Small intestine (tissue), 7 donors: ENCODE measurements around the gene DNASE1L3. TPM values are rescaled to one million over a fixed set of nuclear protein-coding genes. Genes with fewer than 3 reads are reported as not detected.

ENCODE experiments used
- DNase-seq, 2 donors: peaks; one replicate each; pipeline versions ENCODE4 v3.0.0 to v3.0.0-alpha.2; 2013
- FAIRE-seq: peaks from 2 replicates; lab custom pipeline; 2012; peaks lifted over from hg19 to GRCh38; lab: Jason Lieb, UNC
- H3K27ac ChIP-seq, 3 donors: one replicate each; pipeline ENCODE4 v1.5.1; 2013; ENCODE audit warnings: low read length in 2 of 3, mild to moderate bottlenecking in 2 of 3, control low read depth in 1 of 3, inconsistent platforms in 1 of 3, low read depth in 1 of 3, moderate library complexity in 1 of 3
- H3K27me3 ChIP-seq, 3 donors: one replicate each; pipeline ENCODE4 v1.6.1; 2013; ENCODE audit warnings: low read length in 3 of 3, inconsistent platforms in 1 of 3; ENCODE audit not compliant: control insufficient read depth in 3 of 3, insufficient read depth in 3 of 3
- H3K36me3 ChIP-seq, 3 donors: one replicate each; pipeline ENCODE4 v1.6.1; 2013; ENCODE audit warnings: low read length in 3 of 3, inconsistent platforms in 1 of 3, low read depth in 1 of 3, mild to moderate bottlenecking in 1 of 3, moderate library complexity in 1 of 3; ENCODE audit not compliant: control insufficient read depth in 3 of 3, insufficient read depth in 2 of 3
- H3K4me1 ChIP-seq, 3 donors: one replicate each; pipeline ENCODE4 v1.6.1; 2013; ENCODE audit warnings: low read length in 2 of 3, inconsistent platforms in 1 of 3, low read depth in 1 of 3, mild to moderate bottlenecking in 1 of 3, moderate library complexity in 1 of 3; ENCODE audit not compliant: control insufficient read depth in 3 of 3, insufficient read depth in 2 of 3
- H3K4me3 ChIP-seq, 3 donors: one replicate each; pipeline ENCODE4 v1.5.1; 2013; ENCODE audit warnings: low read length in 3 of 3, control low read depth in 1 of 3, inconsistent platforms in 1 of 3, low read depth in 1 of 3, mild to moderate bottlenecking in 1 of 3, moderate library complexity in 1 of 3
- H3K9me3 ChIP-seq, 2 donors: one replicate each; pipeline ENCODE4 v1.6.1; 2013; ENCODE audit warnings: low read depth in 1 of 2, low read length in 1 of 2; ENCODE audit not compliant: control insufficient read depth in 2 of 2, insufficient read depth in 1 of 2
- WGBS, 3 donors: extraction: QIAGEN DNeasy Blood & Tissue Kit; methylation state at CpG; one replicate each; pipeline ENCODE4 v1.1.7; 2013; 5-methylcytosine and 5-hydroxymethylcytosine counted together
- polyA plus RNA-seq, 4 donors: library from polyadenylated mRNA; stranded (reverse) in 3 of 4; unstranded in 1 of 4; fragments of 200-250 nt in 3 of 4; fragments of 120-200 nt in 1 of 4; gene quantifications; one replicate each; pipeline versions ENCODE4 v1.2.1 to v1.2.3, GENCODE V29; 2013
- donor health status: healthy with polysubstance abuse.
- donor health status: control.
- donor health status: control.
- donor health status: Bipolar disorder and iron deficiency.
- donor health status: healthy.

Gene DNASE1L3
- polyA plus RNA-seq, 4 donors: 2.9 to 56.0 (median 10.6) TPM

GRCh38 chr3:58176827-58177489 is 33.8 kb downstream of the DNASE1L3 start:
- whole genome bisulfite sequencing, 3 donors: 68 to 88% (median 77%) methylated on average over 10 of the region's 10 CpGs
- peak overlapping the region; percentile 12 to 89 (median 87) for H3K27ac ChIP-seq

GRCh38 chr3:58176185-58176530 is 34.6 kb downstream of the DNASE1L3 start:
- no peak for FAIRE-seq
- no peak for DNase-seq
- 33 to 82% (median 44%) methylated on average over 3 of the region's 3 CpGs for WGBS, 3 donors
- H3K36me3 ChIP-seq: peaks cover 0 to 21% (median 0%) of the 10 kb centered on the region in 3 donors
- peaks cover 3 to 50% (median 6%) of the 10 kb centered on the region in 3 donors for H3K4me1 ChIP-seq
- H3K27ac ChIP-seq: peak overlapping the region; percentile 87 to 91 (median 89)
- H3K9me3 ChIP-seq: no peaks in the 10 kb centered on the region
- no peaks in the 10 kb centered on the region for H3K27me3 ChIP-seq
- no peak overlapping the region for H3K4me3 ChIP-seq

More at GRCh38 chr3:58176827-58177489, 33.8 kb downstream of the DNASE1L3 start:
- H3K4me1 ChIP-seq: peaks cover 3 to 50% (median 6%) of the 10 kb centered on the region in 3 donors
- H3K36me3 ChIP-seq: peaks cover 0 to 13% (median 0%) of the 10 kb centered on the region in 3 donors
- FAIRE-seq: no peak
- H3K27me3 ChIP-seq: no peaks in the 10 kb centered on the region
- H3K9me3 ChIP-seq: no peaks in the 10 kb centered on the region
- peak in 1 of 2 donors; percentile 34 for DNase-seq
- no peak overlapping the region for H3K4me3 ChIP-seq

GRCh38 chr3:58175437-58176184 is 35.2 kb downstream of the DNASE1L3 start:
- FAIRE-seq: no peak
- H3K36me3 ChIP-seq: peaks cover 0 to 27% (median 4%) of the 10 kb centered on the region in 3 donors
- WGBS, 3 donors: 12 to 31% (median 20%) methylated on average over 18 of the region's 18 CpGs
- H3K9me3 ChIP-seq: no peaks in the 10 kb centered on the region
- H3K4me1 ChIP-seq: peaks cover 3 to 50% (median 6%) of the 10 kb centered on the region in 3 donors
- no peaks in the 10 kb centered on the region for H3K27me3 ChIP-seq
- H3K4me3 ChIP-seq: no peak overlapping the region
- DNase-seq: peak; percentile 95 to 99
- H3K27ac ChIP-seq: peak overlapping the region; percentile 87 to 91 (median 89)

DNA sequence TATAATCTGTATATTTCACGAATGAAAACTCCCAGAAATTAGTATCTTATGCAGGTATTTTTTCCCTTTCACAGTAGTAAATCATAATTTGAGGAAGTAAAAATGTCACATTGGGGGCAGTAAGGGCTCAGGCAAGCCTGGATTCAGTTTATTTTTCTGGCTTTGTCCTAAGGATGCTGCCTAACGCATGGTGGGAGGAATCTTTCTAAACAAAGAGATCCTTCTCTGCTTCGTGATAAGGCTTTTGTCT is 35.7 kb downstream of the DNASE1L3 start:
- H3K4me1 ChIP-seq: peaks cover 3 to 50% (median 6%) of the 10 kb centered on the region in 3 donors
- H3K36me3 ChIP-seq: peaks cover 0 to 32% (median 4%) of the 10 kb centered on the region in 3 donors
- H3K9me3 ChIP-seq: no peaks in the 10 kb centered on the region
- H3K27me3 ChIP-seq: no peaks in the 10 kb centered on the region
- peak overlapping the region; percentile 87 to 91 (median 89) for H3K27ac ChIP-seq
- 4 to 26% (median 10%) methylated on average over 3 of the region's 3 CpGs for WGBS, 3 donors
- DNase-seq: no peak
- no peak for FAIRE-seq
- H3K4me3 ChIP-seq: no peak overlapping the region

DNA sequence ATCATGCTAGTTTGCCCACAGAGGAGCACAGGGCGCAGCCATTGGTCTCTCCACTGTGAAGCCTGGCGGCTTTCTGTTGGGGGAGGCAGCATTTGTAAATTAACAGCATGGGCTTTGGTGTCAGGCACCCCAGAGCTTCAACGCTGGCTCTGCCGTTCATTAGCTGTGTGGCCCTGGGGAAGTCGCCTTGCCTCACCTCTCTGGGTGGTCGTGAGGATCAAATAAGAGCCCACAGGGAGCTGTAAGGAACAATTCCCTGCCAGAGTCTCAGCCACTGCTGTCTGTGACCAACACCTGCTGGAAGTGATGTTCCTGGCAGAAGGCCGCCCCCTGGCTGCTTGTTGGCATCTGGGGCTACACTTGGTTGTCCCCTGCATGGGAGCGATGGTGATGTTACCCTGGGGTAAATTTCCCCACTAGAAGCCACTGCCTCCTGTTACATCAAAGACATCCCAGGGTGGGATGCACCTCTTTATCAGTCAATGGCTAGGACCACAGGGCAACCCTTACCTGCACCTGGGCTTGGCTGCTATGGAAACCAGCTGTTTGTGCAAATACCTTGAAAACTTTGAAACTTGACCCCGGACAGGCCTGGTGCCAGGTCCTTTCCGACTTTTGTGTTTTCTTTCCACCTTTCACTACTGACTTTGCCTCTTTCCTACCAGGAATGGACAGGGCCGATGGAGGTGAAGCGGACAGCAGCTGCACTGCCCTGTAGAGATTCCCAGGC is 36.9 kb downstream of the DNASE1L3 start:
- Histone ChIP-seq H3K27me3 (no peaks in the 10 kb centered on the region), H3K36me3 (peaks cover 2 to 42% (median 11%) of the 10 kb centered on the region in 3 donors), H3K9me3 (no peaks in the 10 kb centered on the region), H3K4me3 (no peak overlapping the region), H3K4me1 (peaks cover 3 to 50% (median 6%) of the 10 kb centered on the region in 3 donors), H3K27ac (peak overlapping the region; percentile 67 to 91 (median 89))
- DNase-seq: peak; percentile 57 to 80
- no peak for FAIRE-seq
- WGBS, 3 donors: 16 to 58% (median 23%) methylated on average over 12 of the region's 12 CpGs

DNA sequence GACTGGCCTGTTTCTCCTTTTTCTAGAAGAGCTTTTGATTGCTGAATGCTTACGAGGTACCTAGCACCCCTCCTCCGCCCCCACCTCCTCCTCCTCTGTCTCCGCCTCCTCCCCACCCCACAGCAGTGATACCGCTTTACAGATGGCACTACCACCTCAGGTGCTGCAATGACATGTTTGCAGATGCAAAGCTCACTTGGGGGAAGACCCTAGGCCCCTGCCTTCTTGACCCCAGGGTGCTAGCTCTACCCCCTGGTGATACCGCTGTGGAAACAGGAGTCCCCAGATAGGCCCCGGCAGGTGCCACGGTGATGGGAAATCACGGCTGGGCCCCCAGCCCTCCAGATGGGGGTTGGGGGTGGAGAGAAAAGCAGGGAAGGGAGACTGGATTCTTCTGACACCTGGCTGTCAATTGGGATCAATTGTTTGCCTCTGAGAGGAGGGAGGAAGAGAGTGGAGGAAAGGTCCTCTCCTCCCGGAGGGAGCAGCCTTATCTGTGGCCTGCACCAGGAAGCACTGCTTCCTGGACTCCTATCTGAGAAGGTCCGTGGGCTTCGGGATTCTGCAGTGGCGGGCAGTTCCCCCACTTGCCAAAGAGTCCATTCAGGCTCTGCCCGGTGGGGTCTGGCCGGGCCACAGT is 37.6 kb downstream of the DNASE1L3 start:
- peaks cover 2 to 46% (median 11%) of the 10 kb centered on the region in 3 donors for H3K36me3 ChIP-seq
- DNase-seq (peak; percentile 57 to 64), FAIRE-seq (no peak)
- H3K4me1 ChIP-seq: peaks cover 3 to 50% (median 6%) of the 10 kb centered on the region in 3 donors
- peak overlapping the region; percentile 67 to 91 (median 89) for H3K27ac ChIP-seq
- 27 to 52% (median 36%) methylated on average over 14 of the region's 14 CpGs for WGBS, 3 donors
- no peaks in the 10 kb centered on the region for H3K9me3 ChIP-seq
- no peak overlapping the region for H3K4me3 ChIP-seq
- H3K27me3 ChIP-seq: no peaks in the 10 kb centered on the region

DNA sequence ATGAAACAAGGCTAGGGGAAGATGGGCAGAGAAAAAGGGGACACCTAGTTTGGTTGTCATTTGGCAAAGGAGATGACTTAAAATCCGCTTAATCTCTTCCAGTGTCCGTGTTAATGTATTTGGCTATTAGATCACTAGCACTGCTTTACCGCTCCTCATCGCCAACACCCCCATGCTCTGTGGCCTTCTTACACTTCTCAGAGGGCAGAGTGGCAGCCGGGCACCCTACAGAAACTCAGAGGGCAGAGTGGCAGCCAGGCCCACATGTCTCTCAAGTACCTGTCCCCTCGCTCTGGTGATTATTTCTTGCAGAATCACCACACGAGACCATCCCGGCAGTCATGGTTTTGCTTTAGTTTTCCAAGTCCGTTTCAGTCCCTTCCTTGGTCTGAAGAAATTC is 39.6 kb downstream of the DNASE1L3 start:
- FAIRE-seq: no peak
- H3K9me3 ChIP-seq: no peaks in the 10 kb centered on the region
- H3K27ac ChIP-seq: no peak overlapping the region
- H3K4me3 ChIP-seq: no peak overlapping the region
- WGBS, 3 donors: 85 to 91% (median 90%) methylated on average over 9 of the region's 9 CpGs
- no peak for DNase-seq
- peaks cover 2 to 66% (median 11%) of the 10 kb centered on the region in 3 donors for H3K36me3 ChIP-seq
- H3K4me1 ChIP-seq: peaks cover 3 to 32% (median 6%) of the 10 kb centered on the region in 3 donors
- H3K27me3 ChIP-seq: no peaks in the 10 kb centered on the region

DNA sequence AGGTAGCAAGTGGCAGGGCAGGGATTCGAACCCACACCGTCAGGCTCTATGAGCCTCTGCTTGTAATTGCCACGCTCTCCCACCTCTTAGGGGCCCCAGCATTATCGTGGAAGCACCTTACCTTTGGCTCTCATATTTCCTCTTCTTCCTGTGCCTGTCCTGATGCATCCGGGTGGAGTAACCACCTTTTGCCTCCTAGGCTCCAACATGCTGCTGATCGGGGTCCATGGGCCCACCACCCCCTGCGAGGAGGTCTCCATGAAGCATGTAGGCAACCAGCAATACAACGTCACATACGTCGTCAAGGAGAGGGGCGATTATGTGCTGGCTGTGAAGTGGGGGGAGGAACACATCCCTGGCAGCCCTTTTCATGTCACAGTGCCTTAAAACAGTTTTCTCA is 40.4 kb downstream of the DNASE1L3 start:
- Histone ChIP-seq H3K27me3 (no peaks in the 10 kb centered on the region), H3K4me3 (no peak overlapping the region), H3K9me3 (no peaks in the 10 kb centered on the region), H3K36me3 (peaks cover 2 to 72% (median 11%) of the 10 kb centered on the region in 3 donors), H3K4me1 (peaks cover 0 to 25% (median 3%) of the 10 kb centered on the region in 3 donors), H3K27ac (no peak overlapping the region)
- WGBS, 3 donors: 81 to 86% (median 84%) methylated on average over 11 of the region's 11 CpGs
- FAIRE-seq (no peak), DNase-seq (no peak)
